Coronary artery (tissue), 2 donors: ENCODE measurements around the gene MTHFD1L.

Experiments used
- DNase-seq: peaks from one replicate; pipeline ENCODE4 v3.0.0-alpha.2; 2017; ENCODE audit warnings: low spot score
- H3K27ac ChIP-seq, 2 donors: fragments of 200-600 bp; sonication (generic); one replicate each; pipeline ENCODE4 v1.5.1; 2016 to 2019
- H3K4me3 ChIP-seq: fragments of 200-600 bp; sonication (generic); 2 replicates; pipeline ENCODE4 v1.5.1; 2016; ENCODE audit warnings: mild to moderate bottlenecking, moderate library complexity
- TF ChIP-seq, protein P1 (sequence below): fragments of 200-600 bp; sonication (generic); IDR thresholded peaks from one replicate; pipeline ENCODE4 v1.5.1; 2019; ENCODE audit warnings: antibody characterized with exemption

MTHFD1L gene

DNA sequence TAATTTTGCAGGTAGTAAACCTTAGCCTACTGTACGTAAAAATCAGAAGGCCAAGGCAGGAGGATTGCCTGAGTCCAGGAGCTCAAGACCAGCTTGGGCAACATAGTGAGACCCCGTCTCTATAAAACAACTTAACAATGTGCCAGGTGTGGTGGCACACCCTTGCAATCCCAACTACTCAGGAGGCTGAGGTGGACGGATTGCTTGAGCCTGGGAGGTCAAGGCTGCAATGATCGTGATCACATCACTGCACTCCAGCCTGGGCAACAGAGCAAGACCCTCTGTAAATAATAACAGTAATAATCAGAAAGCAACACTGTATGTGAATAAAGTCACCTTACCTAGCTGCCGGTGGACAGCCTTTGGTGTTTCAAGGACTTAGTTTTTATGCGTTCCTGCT lies 48.9 kb downstream of the MTHFD1L start:
- H3K27ac ChIP-seq, result peak overlapping the region in 1 of 2 donors; percentile 75
- TF ChIP-seq, protein P1, sequence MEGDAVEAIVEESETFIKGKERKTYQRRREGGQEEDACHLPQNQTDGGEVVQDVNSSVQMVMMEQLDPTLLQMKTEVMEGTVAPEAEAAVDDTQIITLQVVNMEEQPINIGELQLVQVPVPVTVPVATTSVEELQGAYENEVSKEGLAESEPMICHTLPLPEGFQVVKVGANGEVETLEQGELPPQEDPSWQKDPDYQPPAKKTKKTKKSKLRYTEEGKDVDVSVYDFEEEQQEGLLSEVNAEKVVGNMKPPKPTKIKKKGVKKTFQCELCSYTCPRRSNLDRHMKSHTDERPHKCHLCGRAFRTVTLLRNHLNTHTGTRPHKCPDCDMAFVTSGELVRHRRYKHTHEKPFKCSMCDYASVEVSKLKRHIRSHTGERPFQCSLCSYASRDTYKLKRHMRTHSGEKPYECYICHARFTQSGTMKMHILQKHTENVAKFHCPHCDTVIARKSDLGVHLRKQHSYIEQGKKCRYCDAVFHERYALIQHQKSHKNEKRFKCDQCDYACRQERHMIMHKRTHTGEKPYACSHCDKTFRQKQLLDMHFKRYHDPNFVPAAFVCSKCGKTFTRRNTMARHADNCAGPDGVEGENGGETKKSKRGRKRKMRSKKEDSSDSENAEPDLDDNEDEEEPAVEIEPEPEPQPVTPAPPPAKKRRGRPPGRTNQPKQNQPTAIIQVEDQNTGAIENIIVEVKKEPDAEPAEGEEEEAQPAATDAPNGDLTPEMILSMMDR, result no peak
- H3K4me3 ChIP-seq, result no peak overlapping the region
- no peak for DNase-seq

DNA sequence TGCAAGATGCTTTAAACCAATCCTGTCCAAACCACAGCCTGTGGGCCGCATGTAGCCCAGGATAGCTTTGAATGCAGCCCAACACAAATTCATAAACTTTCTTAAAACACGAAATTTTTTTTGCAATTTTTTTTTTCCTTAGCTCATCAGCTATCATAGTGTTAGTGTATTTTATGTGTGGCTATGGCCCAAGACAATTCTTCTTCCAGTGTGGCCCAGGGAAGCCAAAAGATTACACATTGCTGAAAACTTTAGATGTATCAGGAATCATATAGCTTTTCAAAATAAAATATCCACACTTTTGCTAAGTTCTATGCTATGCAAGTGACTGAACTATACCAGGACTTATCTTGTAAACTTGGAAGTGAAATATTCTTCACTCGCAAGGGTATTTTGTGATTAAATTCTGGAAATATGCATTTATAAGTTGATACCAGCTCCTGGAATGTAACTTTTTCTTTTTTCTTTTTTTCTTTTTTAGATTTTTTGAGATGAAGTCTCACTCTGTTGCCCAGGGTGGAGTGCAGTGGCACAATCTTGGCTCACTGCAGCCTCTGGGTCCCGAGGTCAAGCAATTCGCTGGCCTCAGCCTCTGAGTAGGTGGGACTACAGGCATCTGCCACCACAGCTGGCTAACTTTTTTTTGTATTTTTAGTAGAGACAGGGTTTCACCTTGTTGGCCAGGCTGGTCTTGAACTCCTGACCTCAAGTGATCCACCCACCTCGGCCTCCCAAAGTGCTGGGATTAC lies 49.8 kb downstream of the MTHFD1L start:
- DNase-seq, result no peak
- Histone ChIP-seq H3K4me3 (no peak overlapping the region), H3K27ac (peak overlapping the region; percentile 54 to 75)
- TF ChIP-seq, protein P1, result no peak

GRCh38 chr6:150915880-150916265 lies 50.4 kb downstream of the MTHFD1L start:
- no peak for DNase-seq
- H3K27ac ChIP-seq, result peak overlapping the region; percentile 54 to 75
- no peak overlapping the region for H3K4me3 ChIP-seq
- TF ChIP-seq, protein P1, result no peak

DNA sequence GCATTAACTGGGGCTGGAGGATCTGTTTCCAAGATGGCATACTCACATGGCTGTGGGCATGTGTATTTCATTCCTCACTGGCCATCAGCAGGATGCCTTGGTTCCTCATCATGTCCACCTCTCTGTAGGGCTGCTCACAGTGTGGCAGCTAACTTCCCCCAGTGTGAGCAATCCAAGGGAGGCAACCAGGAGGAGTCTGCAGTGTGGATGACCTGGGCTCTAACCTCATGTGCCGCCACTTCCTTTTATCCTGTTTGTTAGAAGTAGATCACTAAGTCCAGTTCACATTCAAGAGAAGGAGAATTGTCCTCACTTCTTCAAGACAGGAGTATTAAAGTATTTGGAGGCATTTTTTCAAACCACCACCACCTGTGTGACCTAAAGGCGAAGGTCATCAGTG lies 54.4 kb downstream of the MTHFD1L start:
- TF ChIP-seq, protein P1, result no peak
- H3K27ac ChIP-seq, result no peak overlapping the region
- H3K4me3 ChIP-seq, result no peak overlapping the region
- DNase-seq, result no peak

- TF ChIP-seq, protein P1, result no peak
- DNase-seq, result no peak
- H3K27ac ChIP-seq, result no peak overlapping the region
- no peak overlapping the region for H3K4me3 ChIP-seq
These were observed 56.6 kb downstream of the MTHFD1L start for GRCh38 chr6:150922137-150922536.

DNA sequence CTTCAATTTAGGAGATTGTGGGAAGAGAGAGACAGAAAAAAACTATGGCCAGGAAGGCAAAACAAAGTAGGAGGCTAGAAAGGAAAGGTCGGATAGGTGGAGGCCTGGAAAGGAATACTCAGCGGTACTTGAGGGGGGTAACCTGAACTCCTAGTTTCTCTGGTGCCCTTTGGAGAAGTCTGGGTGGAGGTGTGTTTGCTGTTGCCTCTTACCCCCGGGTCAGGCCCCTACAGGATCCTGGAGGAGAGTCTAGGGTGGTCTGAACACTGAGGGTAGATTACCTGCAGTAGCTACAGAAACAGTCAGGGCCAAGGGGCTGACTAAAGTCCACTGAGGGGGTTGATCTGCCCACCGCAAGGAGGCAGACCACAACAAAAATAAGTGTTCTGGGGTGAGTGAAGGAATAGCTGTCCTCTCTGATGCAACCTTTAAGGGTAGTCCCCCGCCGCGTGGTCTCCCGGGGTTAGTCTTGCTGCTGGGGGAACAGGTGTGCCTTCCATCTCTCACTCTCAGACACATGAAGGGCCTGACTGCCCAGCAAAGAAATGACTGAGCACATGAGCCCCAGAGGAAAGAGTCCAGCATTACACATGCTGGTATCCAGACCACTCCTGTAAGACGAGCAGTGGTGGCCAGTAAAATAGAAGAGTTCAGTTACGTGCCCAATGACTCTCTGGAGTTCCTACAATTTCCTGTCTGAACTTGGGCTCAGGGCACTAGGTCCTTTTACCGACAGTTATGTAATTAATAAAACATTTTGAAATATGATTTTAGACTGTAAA lies 59.5 kb downstream of the MTHFD1L start:
- Histone ChIP-seq H3K27ac (peak overlapping the region; percentile 69 to 90), H3K4me3 (no peak overlapping the region)
- TF ChIP-seq, protein P1, result no peak
- peak; percentile 79 for DNase-seq

DNA sequence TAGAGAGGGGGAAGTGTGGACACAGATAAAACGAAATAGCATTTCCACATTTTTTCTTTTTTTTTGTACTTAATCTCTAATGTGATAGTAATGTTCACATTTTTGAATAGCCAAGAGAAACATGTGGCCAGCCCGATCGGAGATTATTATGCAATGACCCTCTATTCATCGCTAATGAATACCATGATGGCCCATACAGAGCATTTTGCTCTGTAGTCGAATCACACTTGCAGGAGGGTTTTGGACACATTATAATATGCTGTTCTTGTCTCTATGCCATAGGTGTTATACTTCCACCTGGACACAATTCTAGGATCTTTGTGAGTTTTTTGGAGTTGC lies 60.1 kb downstream of the MTHFD1L start:
- Histone ChIP-seq H3K27ac (peak overlapping the region; percentile 69 to 90), H3K4me3 (no peak overlapping the region)
- DNase-seq, result no peak
- TF ChIP-seq, protein P1, result no peak
